Stimulated activated CD8-positive, alpha-beta memory T cell treated with anti-CD3 and anti-CD28 coated beads, Interleukin-2, amount 100 ng/mL, for 48 hours (primary cell): ENCODE data around the gene NACA2.
"Not testable (repeated sequence)": the region's sequence is repeated elsewhere in the genome, so short reads cannot be mapped to it uniquely, and the experiment has no call there.

Source experiments
- DNase-seq, 2 donors: peaks; one replicate each; pipeline ENCODE4 v3.0.0-alpha.2; 2020; ENCODE audit warnings: low read depth in 2 of 2

The NACA2 gene

DNA sequence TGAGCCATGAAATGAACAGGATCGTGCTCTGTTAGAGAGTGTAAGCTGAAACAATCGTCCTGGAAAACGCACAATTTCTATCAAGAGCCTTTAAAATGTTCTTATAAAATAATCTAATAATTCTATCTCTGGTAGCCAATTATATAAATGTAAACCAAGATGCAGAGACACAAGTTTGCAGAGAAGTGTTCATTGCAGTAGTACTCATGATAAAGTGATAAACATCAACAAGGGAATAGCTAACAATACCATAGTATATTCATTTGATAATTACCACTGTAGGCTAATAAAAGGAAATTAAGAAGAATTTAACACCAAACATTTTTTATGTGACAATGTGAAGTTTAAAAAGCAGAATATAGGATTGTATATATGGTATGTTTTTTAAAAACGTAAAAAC is 12.4 kb downstream of the NACA2 start:
- no peak for DNase-seq

DNA sequence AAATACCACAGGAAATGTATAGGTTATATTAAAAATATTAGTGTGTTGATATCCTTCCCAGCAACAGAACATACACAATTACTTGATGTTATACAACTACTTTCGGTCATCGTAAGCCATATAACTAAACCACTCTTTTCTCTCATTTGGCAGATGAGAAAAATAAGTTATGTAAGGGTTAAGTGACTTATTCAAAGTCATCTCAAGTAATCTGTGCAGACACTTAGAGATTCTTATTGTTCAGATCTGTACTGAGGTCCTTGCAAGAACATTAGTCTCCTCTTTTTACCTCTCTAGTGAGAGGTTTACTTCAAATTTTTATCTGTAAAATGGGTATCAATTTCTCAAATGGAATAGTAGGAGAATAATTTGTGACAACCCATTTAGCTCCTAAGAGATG is 15.0 kb downstream of the NACA2 start:
- no peak for DNase-seq

DNA sequence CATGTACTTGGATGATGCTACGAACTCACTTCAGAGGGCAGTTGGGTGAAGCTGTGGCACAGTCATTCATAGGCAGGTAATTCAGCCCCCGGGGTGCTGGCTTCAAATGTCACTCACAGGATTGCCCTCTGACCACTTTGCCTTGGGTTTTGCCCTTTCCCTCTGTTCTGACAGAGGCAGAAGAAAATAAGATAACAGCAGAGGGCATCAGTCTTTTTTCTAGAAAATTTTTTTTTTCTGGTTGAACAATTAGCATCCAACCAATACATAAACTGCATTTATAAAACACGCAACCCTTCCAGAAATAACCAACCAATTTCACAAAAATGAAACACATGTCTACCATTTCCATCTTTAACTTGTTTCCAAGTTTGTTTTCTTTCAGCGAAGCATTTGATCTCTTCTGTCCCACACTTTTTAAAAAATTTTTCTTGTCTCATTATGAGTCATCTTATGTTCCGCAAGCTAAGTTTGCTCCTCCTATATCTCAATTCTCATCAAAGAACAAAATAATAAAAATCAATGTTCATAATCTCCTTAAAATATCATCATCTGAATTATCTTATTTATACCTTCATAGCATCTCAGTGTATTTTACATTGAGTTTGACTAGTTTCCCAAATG is 15.6 kb downstream of the NACA2 start:
- DNase-seq: no peak

DNA sequence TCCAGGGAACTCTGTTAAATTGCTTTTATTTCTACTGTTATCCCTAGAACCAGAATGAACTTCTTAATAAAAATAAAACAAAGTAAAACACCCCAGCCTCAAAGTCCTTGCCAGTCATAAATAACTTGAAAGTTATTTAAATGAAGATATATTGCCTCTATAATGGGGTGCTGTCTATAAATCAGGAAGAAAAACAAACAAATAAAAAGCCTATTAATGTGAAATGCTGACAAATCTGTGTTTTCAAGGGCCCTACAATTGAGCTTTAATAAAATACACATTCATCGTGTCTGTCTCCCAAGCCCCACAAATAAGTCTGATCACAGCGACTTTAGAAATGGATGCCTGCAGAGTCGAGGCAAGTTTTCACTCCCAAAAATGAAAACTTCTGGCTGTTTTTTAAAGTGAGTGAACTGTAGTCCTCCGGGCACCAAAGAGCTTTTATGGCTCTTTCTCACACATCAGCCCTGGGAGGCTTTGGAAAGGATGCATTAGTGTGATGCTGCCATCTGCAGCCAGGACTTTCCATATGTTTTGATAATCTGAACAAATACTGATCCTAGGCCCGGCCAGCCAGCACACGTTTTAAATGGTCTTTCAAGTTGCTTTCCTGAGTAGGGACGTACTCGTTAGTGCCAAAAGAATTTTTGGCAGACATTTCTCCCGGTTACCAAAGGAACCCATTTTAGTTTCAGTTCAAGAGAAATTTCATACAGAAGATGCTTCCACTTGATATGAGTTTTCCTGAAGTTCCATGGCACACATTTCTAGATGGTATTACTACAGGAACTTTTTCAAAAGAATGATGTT is 16.3 kb downstream of the NACA2 start:
- DNase-seq: no peak

DNA sequence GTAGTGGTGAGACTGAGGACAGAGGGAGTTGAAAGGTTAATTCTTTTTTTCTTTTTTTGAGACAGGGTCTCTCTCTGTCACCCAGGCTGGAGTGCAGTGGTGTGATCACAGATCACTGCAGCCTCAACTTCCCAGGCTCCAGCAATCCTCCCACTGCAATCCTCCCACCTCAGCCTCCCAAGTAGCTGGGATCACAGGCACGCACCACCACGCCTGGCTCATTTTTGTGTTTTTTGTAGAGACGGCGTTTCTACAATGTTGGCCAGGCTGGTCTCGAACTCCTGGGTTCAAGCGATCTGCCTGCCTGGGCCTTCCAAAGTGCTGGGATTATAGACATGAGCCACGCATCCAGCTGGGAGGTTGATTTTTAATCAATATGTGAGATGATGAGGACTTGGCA is 18.5 kb downstream of the NACA2 start:
- not testable (repeated sequence) for DNase-seq

DNA sequence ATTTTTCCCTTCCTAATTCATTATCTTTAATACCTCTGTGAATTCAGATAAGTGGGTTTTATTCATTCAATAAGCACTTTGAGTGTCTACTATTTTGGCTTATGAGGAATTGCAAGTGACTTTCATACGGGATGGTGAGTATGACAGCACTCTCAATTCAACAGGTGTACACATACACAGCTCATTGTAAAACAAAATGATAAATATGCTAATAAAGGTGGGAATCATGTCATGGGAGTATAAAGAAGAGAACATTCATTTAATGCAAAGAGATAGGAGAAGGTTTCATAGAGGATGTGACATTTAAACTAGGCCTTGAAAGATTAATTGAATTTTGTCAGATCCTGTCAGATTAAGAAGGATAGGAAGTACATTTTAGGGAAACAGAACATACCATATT is 19.4 kb downstream of the NACA2 start:
- DNase-seq: no peak

DNA sequence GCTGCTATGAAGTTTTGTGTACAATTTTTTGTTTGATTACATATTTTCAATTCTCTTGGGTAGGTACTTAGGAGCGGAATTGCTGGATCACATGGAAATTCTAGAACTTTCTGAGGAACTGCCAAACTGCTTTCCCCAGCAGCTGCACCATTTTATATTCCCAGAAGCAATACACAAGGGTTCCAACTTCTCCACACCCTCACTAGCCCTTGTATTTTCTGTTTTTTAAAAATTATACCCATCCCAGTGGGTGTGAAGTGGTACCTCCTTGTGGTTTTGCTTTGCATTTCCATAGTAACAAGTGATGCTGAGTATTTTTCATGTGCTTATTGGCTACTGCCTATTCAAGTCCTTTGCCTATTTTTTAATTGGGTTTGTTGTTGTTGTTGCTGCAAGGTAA is 20.9 kb downstream of the NACA2 start:
- DNase-seq: no peak

DNA sequence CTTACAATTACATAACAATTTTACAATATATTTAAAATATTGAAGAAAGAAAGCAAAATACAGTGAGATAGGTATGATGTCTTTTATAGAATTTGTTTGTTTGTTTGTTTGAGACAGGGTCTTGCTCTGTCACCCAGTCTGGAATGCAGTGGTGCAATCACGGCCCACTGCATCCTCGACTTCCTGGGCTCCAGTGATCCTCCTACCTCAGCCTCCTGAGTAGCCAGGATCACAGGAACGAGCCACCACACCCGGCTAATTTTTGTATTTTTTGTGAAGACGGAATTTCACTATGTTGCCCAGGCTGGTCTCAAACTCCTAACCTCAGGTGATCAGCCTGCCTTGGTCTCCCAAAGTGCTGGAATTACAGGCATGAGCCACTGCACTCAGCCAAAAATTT is 21.5 kb downstream of the NACA2 start:
- DNase-seq: not testable (repeated sequence)

DNA sequence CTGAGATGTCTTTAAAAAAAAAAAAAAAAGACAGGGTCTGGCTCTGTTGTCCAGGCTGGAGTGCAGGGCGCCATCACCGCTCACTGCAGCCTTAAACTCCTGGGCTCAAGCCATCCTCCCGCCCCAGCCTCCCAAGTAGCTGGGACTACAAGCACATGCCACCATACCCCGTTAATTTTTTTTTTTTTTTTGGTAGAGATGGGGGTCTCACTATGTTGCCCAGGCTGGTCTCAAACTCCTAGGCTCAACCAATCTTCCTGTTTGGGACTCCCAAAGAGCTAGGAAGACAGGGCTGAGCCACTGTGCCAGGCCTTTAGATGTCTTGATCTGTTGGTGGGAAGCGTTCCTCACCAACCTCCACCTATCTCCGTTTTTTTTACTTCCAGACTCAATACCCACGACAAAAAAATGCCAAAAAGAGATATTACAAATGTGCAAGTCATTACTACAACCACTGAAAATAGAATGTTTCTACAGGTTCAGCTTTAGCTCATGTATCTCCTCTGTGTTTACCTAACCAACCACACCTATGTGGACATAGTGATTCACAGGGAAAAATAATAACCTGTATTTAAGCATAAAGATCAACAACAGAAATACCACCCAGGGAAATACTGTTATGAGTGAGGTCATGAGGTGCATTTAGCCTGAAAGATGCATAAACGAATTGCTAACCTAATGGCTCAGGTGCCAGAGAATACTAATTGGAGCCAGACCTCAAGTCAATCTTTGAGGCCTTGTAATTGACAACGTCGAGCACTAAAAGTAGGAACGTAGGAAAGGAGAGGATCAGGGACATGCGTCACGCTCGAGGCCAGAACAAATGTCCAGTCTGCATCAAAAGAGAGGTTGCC is 22.6 kb downstream of the NACA2 start:
- no peak for DNase-seq

DNA sequence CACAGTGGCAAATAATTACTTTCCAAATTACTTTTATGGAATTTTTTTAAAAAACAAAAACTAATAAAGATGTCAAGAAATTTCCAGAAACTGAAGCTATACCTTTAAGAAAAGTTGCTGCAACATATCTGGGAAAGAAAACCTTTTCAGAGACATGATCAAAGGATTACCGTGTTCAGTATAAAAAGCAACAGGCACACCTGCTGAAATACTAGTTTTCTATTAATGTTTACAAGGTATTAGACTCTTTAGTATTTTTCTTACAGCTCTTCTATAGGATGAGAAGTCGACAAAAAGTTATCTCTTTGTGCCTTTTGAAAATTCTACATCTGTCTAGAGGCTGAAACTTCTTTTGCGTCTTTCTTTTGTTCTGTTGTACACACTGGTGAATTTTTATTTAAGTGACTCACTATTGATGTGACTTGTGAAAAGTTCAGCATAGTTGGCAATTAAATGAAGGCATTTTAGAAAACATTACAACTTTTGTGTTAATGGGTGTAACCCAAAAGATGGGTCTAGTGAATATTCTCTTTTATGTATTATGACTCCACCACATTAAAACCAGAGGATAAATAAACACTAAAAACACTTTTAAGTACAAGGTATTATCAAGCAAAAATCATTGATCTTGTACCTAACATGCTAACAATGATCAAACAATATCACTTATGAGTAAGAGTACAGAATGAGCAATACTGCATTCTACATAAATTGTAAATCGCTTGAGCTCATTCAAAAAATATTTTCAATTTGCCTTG is 23.8 kb downstream of the NACA2 start:
- DNase-seq: no peak

DNA sequence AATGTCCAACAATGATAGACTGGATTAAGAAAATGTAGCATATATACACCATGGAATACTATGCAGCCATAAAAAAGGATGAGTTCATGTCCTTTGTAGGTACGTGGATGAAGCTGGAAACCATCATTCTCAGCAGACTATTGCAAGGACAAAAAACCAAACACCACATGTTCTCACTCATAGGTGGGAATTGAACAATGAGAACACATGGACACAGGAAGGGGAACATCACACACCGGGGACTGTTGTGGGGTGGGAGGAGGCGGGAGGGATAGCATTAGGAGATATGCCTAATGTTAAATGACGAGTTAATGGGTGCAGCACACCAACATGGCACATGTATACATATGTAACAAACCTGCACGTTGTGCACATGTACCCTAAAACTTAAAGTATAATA is 24.6 kb downstream of the NACA2 start:
- not testable (repeated sequence) for DNase-seq

DNA sequence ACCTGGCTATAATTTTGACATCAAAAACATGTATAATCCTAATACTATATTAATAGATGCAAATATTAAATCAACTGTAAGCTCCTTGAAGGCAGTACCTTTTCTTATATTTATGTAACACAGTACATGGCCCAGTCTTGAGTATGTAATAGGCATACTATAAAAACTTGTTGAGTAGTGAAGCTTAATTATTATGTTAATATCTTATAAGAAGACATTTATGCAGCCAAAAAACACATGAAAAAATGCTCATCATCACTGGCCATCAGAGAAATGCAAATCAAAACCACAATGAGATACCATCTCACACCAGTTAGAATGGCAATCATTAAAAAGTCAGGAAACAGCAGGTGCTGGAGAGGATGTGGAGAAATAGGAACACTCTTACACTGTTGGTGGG is 25.2 kb downstream of the NACA2 start:
- not testable (repeated sequence) for DNase-seq

DNA sequence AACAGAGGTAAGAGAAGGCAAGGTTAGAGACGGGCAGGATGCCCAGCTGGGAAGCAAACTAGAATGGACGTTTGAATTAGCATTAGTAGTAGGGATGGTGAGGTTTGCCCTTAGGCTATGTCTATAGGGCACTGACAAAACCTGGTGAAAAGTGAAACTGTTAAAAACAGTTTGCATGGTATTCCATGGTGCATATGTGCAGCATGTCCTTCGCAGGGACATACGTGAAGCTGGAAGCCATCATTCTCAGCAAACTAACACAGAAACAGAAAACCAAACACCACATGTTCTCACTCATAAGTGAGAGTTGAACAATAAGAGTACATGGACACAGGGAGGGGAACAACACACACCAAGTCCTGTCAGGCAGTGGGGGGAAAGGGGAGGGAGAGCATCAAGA is 25.8 kb downstream of the NACA2 start:
- no peak for DNase-seq

DNA sequence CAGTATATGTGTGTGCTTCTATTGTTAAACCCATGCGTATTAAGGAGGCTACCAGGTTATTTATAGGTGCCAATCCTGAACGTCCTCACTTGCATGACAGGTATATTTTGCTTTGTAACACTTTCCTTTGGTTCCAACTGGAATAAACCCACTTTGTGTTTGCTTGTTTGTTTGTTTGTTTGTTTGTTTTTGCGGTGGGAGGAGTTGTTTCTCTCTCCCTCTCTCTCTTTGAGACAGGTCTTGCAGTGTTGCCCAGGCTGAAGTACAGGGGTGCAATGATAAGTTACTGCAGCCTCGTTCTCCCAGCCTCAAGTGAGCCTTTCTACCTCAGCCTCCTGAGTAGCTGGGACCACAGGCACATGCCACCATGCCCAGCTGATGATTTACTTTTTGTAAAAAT is 28.7 kb downstream of the NACA2 start:
- no peak for DNase-seq

DNA sequence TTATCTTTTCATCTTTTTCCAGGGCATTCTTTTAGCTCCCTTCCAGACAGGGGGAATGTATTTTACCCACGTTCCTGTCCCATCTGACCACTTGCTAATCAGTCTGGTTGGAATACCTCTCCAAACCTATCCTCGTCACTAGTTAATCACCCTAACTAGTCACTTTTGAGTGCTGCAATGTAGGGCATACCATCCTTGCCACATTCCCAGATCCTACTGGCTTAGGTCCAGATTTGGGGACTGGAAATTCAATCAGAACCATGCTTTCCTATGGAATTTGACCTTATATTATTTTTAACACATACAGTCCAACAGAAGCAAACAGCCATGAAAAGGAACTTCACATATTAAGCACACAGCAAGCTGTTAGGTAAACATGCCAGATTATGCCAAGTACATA is 29.7 kb downstream of the NACA2 start:
- DNase-seq: no peak

DNA sequence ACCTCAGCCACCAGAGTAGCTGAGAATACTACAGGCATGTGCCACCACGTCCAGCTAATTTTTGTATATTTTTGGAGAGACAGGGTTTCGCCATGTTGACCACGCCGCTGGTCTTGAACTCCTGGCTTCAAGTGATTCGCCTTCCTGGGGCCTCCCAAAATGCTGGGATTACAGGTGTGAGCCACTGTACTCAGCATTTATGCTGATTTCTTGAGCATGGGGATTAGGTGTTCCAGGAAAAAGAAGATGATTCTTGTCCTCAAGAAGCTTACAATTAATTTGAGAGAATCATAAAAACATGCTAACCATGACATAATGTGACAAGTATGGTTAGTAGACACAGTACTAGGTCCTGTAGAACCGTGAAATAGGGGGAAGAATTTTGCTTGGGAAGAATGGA is 30.9 kb downstream of the NACA2 start:
- DNase-seq: no peak

DNA sequence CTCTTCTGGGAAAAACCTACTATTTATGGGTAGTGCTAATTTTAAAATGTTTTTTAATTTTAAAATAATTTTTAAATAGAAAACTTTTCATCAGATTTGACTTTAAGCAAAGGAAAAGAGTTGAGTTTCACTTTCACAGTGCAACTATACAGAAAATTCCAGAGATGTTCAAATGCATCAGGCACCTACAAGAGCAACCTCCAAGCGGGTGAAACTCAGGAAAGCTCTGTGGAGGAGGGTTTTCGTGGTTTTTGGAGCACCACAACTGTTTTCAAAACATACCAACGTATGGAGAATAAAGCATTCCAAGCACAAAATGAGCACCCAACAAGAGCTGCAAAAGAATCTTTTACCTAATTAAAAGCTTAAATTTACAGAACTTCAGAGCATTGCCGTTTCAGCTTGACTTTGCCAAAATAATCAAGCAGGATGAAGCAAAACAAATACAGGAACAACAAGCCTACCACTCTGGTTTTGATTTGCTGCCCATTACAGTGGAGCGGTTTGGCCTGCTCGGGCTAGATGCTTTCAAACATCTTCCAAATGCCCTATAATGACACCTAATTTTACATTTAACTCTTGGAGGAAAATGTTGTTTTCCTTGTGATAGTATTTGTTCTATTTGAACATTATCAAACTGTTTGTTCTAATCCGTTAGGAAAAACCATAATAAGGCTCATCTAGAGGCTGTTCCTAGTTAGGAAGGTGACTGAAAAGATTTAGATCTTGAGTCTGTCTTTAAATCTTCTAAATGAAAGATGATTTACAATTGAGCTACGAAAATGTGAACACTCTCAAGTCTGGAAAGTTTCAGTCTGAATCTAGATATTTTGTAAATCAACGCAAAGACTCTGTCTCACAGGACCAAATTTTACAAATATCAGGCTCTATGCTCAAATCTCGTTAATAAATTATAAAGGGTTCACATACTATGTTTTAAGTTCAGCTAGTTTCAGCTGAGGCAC is 34.5 kb downstream of the NACA2 start:
- DNase-seq: no peak

DNA sequence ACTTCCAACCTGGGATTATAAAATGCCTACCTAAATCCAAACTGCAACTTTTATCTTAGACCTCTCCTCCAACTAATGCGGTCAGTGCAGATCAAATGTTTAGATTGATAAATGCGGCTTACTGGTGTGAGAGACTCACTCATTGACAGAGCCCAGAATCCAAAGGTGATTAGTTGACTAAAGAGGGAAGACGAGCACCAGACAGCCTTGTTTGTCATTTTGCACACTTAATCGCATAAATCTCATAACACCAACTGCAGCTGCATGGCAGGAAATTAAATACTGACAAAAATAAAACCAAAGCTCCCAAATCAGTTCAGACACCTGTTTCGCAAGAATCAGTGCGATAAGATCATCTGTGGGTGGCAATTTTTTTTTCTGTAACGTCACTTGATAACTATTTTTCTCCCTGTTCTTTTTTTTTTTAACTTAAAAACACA is 35.9 kb downstream of the NACA2 start:
- no peak for DNase-seq

DNA sequence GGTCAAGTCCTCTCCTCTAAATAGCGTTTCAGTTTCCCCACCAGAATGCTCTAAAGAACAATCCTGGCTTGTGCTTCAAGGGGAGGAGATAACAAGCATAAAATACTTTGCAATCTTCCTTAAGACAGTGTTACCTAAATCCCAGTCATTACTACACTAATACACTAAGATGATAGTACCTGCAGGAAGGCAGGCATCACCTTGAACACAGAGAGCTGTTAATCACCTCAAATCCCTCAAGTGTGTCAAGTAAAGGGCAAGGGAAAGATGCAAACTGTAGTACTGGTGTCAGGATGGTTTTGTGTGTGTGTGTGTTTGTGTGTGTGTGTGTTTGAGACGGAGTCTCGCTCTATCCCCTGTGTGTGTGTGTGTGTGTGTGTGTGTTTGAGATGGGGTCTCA is 36.8 kb downstream of the NACA2 start:
- no peak for DNase-seq

DNA sequence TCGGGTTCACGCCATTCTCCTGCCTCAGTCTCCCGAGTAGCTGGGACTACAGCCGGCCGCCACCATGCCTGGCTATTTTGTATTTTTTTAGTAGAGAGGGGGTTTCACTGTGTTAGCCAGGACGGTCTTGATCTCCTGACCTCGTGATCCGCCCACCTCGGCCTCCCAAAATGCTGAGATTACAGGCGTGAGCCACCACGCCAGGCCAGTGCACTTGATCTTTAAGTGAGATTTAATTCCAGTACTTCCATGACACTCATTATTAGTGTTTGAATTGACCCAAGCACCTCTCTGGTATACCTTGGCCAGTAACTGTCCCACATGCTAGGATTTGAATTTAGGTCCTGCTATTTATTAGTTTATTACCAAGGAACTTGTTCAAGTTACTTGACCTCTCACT is 38.5 kb downstream of the NACA2 start:
- not testable (repeated sequence) for DNase-seq

DNA sequence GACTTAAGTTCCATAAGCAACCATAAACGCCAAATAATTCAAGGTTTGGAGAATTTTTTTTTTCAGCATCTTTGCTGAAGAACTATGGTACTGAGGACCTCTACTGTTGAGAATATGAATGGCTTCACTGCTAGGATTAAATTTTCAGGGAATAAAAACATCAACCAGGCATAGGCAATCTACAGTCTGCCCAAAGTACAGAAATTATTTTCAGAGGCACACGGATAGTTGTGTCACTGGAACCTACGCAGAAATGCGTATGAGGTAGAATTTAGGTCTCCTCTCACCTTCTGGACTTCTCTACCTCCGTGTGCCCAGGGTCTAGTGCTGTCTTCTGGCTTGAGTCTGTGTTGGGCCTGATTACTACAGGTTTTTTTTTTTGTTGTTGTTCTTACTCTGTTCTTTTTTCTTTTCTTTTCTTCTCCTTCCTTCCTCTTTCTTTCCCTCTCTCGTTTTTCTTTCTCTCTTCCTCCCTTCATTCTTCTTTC is 39.7 kb downstream of the NACA2 start:
- no peak for DNase-seq
